ENCODE data around the gene XPC. TPM values are rescaled to one million over a fixed set of nuclear protein-coding genes. Genes with fewer than 3 reads are reported as not detected.
A peak's percentile ranks its signal among the peaks of the same experiment; 100 is the strongest.

XPC gene
- total RNA-seq, 2 donors from 2014 or later = 33.0 to 40.0 TPM

- H3K4me1 ChIP-seq (ENCODE audit: control insufficient read depth, insufficient read depth, low read length) = no peaks in the 10 kb centered on the region
- Mint-ChIP-seq H3K27ac (no peak overlapping the region), H3K4me3 (no peak overlapping the region), H3K36me3 (ENCODE audit: low read depth) (peaks cover 76% of the 10 kb centered on the region), H3K9me3 (no peaks in the 10 kb centered on the region), H3K4me1 (peaks cover 11% of the 10 kb centered on the region), H3K27me3 (ENCODE audit: insufficient read depth) (no peaks in the 10 kb centered on the region)
- H3K9ac ChIP-seq (ENCODE audit: extremely low read depth, low read length, poor library complexity, severe bottlenecking) = no peak overlapping the region
- no peak overlapping the region for H3K27ac ChIP-seq (ENCODE audit: low read depth, low read length)
- H3K9me3 ChIP-seq (ENCODE audit: control insufficient read depth, low read length) = no peaks in the 10 kb centered on the region
- no peak overlapping the region for H3K4me3 ChIP-seq (ENCODE audit: low read length)
- TF ChIP-seq CTCF (conservative IDR thresholded peaks at IDR 0.05) = no peak
- H3K27me3 ChIP-seq (ENCODE audit: control insufficient read depth, insufficient read depth, low read length, poor library complexity, severe bottlenecking) = no peaks in the 10 kb centered on the region
- H3K36me3 ChIP-seq (ENCODE audit: control insufficient read depth, insufficient read depth, low read length) = peaks cover 73% of the 10 kb centered on the region
- DNase-seq = peak; percentile 44
- WGBS, 2 experiments (ENCODE audit: insufficient coverage in 1 of 2, insufficient read length in 1 of 2) = 90 to 98% methylated on average over 5 to 7 of the region's 7 CpGs
Observed at GRCh38 chr3:14154895-14155440, 23.4 kb downstream of the XPC start.

- no peak overlapping the region for H3K9ac ChIP-seq (ENCODE audit: extremely low read depth, low read length, poor library complexity, severe bottlenecking)
- H3K36me3 ChIP-seq (ENCODE audit: control insufficient read depth, insufficient read depth, low read length) = peaks cover 67% of the 10 kb centered on the region
- no peak overlapping the region for H3K4me3 ChIP-seq (ENCODE audit: low read length)
- DNase-seq = peak; percentile 12
- no peak overlapping the region for H3K27ac ChIP-seq (ENCODE audit: low read depth, low read length)
- Mint-ChIP-seq H3K9me3 (no peaks in the 10 kb centered on the region), H3K27me3 (ENCODE audit: insufficient read depth) (no peaks in the 10 kb centered on the region), H3K27ac (no peak overlapping the region), H3K36me3 (ENCODE audit: low read depth) (peaks cover 72% of the 10 kb centered on the region), H3K4me3 (no peak overlapping the region), H3K4me1 (peaks cover 11% of the 10 kb centered on the region)
- WGBS, 2 experiments (ENCODE audit: insufficient coverage in 1 of 2, insufficient read length in 1 of 2) = 90 to 95% methylated on average over 5 of the region's 5 CpGs
- no peaks in the 10 kb centered on the region for H3K27me3 ChIP-seq (ENCODE audit: control insufficient read depth, insufficient read depth, low read length, poor library complexity, severe bottlenecking)
- no peaks in the 10 kb centered on the region for H3K9me3 ChIP-seq (ENCODE audit: control insufficient read depth, low read length)
- no peaks in the 10 kb centered on the region for H3K4me1 ChIP-seq (ENCODE audit: control insufficient read depth, insufficient read depth, low read length)
- TF ChIP-seq CTCF (conservative IDR thresholded peaks at IDR 0.05) = no peak
Observed at GRCh38 chr3:14154276-14154675, 24.1 kb downstream of the XPC start.

- Histone ChIP-seq H3K4me3 (ENCODE audit: low read length) (no peak overlapping the region), H3K27me3 (ENCODE audit: control insufficient read depth, insufficient read depth, low read length, poor library complexity, severe bottlenecking) (no peaks in the 10 kb centered on the region), H3K36me3 (ENCODE audit: control insufficient read depth, insufficient read depth, low read length) (peaks cover 61% of the 10 kb centered on the region), H3K27ac (ENCODE audit: low read depth, low read length) (no peak overlapping the region), H3K4me1 (ENCODE audit: control insufficient read depth, insufficient read depth, low read length) (no peaks in the 10 kb centered on the region), H3K9me3 (ENCODE audit: control insufficient read depth, low read length) (no peaks in the 10 kb centered on the region), H3K9ac (ENCODE audit: extremely low read depth, low read length, poor library complexity, severe bottlenecking) (no peak overlapping the region)
- Mint-ChIP-seq H3K4me1 (peaks cover 11% of the 10 kb centered on the region), H3K9me3 (no peaks in the 10 kb centered on the region), H3K4me3 (no peak overlapping the region), H3K36me3 (ENCODE audit: low read depth) (peaks cover 69% of the 10 kb centered on the region), H3K27ac (no peak overlapping the region), H3K27me3 (ENCODE audit: insufficient read depth) (no peaks in the 10 kb centered on the region)
- DNase-seq = peak; percentile 39
- WGBS, 2 experiments (ENCODE audit: insufficient coverage in 1 of 2, insufficient read length in 1 of 2) = 96 to 97% methylated on average over 5 to 6 of the region's 6 CpGs
- no peak for TF ChIP-seq CTCF (conservative IDR thresholded peaks at IDR 0.05)
Observed at GRCh38 chr3:14153663-14154062, 24.7 kb downstream of the XPC start.

Measured in endodermal cell (in vitro differentiated cells).